HEK293 (cell line): ENCODE data around the gene MUC13.

Source experiments
- CTCF ChIP-seq: fragments of 450-650 bp; formaldehyde crosslinking; IDR thresholded peaks from 2 replicates; pipeline ENCODE4 v1.5.1; 2016; ENCODE audit warnings: missing biosample characterization, missing genetic modification characterization
- REPIN1 ChIP-seq: fragments of 450-650 bp; formaldehyde crosslinking; IDR thresholded peaks from 2 replicates; pipeline ENCODE4 v1.5.1; 2017; ENCODE audit warnings: missing biosample characterization, missing genetic modification characterization, low read depth
- YY1 ChIP-seq: fragments of 450-650 bp; formaldehyde crosslinking; IDR thresholded peaks from 2 replicates; pipeline ENCODE4 v1.5.1; 2018; ENCODE audit warnings: missing biosample characterization, missing genetic modification characterization
- ZNF114 ChIP-seq: fragments of 450-650 bp; formaldehyde crosslinking; IDR thresholded peaks from 2 replicates; pipeline ENCODE4 v1.5.0; 2017; ENCODE audit warnings: missing biosample characterization, missing genetic modification characterization
- ZNF133 ChIP-seq: fragments of 450-650 bp; formaldehyde crosslinking; IDR thresholded peaks from 2 replicates; pipeline ENCODE4 v1.5.1; 2016; ENCODE audit warnings: missing biosample characterization, missing genetic modification characterization
- ZNF174 ChIP-seq: fragments of 450-650 bp; formaldehyde crosslinking; IDR thresholded peaks from 2 replicates; pipeline ENCODE4 v1.5.0; 2017; ENCODE audit warnings: missing biosample characterization, mild to moderate bottlenecking, missing genetic modification characterization
- ZNF175 ChIP-seq: fragments of 450-650 bp; formaldehyde crosslinking; IDR thresholded peaks from 2 replicates; pipeline ENCODE4 v1.5.1; 2016; ENCODE audit warnings: missing biosample characterization, missing genetic modification characterization
- ZNF211 ChIP-seq: fragments of 450-650 bp; formaldehyde crosslinking; IDR thresholded peaks from 2 replicates; pipeline ENCODE4 v1.5.1; 2016; ENCODE audit warnings: low read depth, missing biosample characterization, missing genetic modification characterization
- ZNF24 ChIP-seq: fragments of 450-650 bp; formaldehyde crosslinking; IDR thresholded peaks from 2 replicates; pipeline ENCODE4 v1.5.1; 2016; ENCODE audit warnings: missing biosample characterization, missing genetic modification characterization
- ZNF394 ChIP-seq: fragments of 450-650 bp; formaldehyde crosslinking; IDR thresholded peaks from 2 replicates; pipeline ENCODE4 v1.5.1; 2016; ENCODE audit warnings: missing biosample characterization, missing genetic modification characterization, mild to moderate bottlenecking, moderate library complexity, borderline replicate concordance
- ZNF610 ChIP-seq: fragments of 450-650 bp; formaldehyde crosslinking; IDR thresholded peaks from 2 replicates; pipeline ENCODE4 v1.5.1; 2016; ENCODE audit warnings: missing biosample characterization, missing genetic modification characterization, borderline replicate concordance
- ZNF707 ChIP-seq: fragments of 450-650 bp; formaldehyde crosslinking; IDR thresholded peaks from 2 replicates; pipeline ENCODE4 v1.5.1; 2016; ENCODE audit warnings: missing biosample characterization, missing genetic modification characterization

- TF ChIP-seq ZNF174 (tag by site-specific recombination) (no peak), YY1 (no peak), ZNF114 (no peak), CTCF (tag by site-specific recombination) (no peak), ZNF175 (tag by site-specific recombination) (no peak), ZNF211 (tag by site-specific recombination) (no peak), REPIN1 (tag by site-specific recombination) (no peak), ZNF610 (tag by site-specific recombination) (no peak), ZNF133 (tag by site-specific recombination) (no peak), ZNF707 (no peak), ZNF394 (tag by site-specific recombination) (no peak), ZNF24 (tag by site-specific recombination) (no peak)
Observed at GRCh38 chr3:124859025-124859424, 75.5 kb downstream of the MUC13 start.
